Ammon's horn (tissue), 1 donor: Measurements from ENCODE around the gene GAREM1.
A peak's percentile ranks its signal among the peaks of the same experiment; 100 is the strongest.
"Not testable (repeated sequence)": the region's sequence is repeated elsewhere in the genome, so short reads cannot be mapped to it uniquely, and the experiment has no call there.

ENCODE experiments used
- DNase-seq: peaks from one replicate; pipeline ENCODE4 v3.0.0-alpha.2; 2016; ENCODE audit warnings: low spot score

Gene GAREM1

DNA sequence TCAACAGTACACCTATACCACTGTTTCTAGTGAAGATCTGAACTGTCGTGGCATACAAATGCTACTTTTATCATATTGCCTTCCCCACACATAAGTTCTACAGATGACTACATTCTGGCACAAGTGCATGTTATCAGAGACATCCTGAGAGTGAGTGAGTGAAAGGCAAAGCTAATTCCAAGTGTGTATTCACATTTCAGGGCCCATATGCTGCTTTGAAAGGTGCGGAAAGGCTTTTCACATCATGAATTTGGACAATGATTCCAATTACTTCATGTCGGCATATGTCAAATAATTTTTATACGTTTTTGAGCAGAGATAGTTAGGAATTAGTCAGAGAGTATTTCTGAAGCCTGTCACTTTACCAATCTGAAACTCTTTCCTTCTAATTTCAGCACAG, 101.7 kb downstream of the GAREM1 start:
- DNase-seq = no peak

DNA sequence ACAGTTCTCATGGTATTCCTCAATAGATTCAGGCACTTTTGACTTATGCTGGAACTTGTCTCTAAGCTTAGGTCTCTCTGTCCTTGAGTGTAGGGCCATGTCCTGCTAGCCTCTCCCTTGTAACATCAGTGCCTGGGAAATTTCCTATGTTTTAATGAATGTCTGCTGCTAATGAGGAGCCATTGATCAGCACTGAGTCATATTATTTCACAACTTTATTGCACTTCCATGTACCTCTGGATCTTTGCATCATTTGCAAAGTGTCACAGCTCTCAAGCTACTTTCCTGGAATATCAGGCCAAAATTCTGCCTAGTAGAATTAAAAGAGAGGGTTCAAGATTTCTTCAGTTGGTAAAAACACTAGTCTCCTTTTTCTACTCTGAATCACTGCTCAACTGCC, 102.5 kb downstream of the GAREM1 start:
- DNase-seq = no peak

DNA sequence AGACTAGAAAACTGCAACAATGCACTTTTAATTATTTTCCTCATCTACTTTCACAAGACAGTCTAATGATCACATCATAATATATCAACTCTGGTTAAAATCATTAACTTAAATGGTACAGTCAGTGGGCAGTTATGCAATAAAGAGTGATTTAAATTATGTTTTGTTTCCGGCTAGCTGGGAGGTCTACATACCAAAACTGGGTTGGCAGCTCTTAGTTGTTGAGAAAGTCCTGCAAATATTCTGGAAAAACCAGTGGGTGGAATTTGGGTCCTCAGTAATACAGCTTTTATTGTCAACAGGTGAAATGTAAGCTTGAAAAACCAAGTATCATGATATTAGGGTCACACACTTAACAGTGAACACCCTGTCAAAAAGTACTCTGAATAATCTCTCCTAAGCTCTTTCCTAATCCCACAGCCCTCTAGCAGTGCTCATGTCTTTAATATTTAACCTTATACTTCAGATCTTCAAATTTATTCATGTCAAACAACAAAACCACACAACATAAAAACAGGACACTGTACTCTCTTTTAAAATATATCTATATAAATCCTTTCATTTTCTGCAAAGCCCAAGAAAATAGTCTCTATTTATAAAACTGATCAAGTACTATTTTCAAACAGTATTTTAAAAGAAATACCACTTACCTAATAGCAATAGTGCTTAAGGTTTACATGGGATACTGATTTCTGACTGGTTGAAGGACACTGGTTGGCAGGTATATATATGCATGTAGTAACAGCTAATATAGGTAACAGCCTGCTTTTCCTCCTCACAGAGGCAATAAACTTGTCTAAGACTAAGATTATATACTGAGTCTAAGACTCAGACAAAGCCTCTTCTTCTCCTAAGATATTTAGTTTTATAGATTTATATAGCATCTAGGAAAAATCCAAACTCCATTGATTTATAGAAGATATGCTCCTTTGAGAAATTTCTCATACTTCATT, 103.8 kb downstream of the GAREM1 start:
- DNase-seq = no peak

DNA sequence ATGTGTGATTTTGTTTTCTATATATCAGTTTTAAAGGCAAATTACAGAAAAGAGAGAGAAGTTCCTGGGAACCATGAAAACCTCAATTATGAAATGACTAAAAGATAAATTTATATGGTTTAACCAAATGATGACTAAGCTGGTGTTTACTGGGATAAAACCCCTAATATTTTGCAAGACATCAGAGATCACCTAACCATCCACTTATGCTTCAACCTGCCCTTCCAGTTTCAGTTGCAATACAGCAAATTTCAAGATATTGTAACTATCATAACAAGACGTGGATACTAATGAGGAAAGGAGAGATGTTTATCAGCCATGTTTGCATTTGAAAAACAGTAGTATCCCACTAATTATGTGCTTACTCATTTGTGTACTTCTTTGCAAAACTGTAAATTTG, 108.2 kb downstream of the GAREM1 start:
- DNase-seq = no peak

DNA sequence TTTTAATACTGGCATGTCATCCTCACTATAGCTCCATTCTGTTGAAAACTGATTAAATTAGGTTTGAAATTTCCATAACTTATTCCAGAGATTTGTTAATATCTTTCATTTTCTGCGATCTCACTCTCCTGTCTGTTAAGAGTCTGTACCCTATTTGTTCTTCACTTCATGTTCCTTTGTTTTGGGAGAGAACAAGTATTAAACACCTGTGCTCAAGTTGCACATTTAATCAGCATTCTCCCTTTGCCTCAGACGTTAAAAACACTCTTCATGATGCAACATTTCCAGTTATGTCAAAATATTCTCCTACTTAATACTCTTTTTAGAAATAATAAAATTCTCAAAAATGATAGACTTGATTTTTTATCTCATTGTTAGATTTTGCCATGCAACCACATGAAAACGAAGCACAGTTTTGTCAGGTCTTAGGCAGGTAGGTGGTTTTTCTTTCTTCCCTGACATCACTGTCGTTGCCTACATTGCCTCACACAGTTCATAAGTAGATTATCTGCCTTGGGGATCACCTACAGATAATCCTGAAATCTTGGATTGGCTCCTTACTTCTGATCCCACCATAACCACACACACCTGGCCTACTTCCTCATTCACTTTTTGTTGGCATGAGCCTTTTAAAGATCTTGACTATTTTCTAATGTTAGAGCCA, 109.9 kb downstream of the GAREM1 start:
- no peak for DNase-seq

DNA sequence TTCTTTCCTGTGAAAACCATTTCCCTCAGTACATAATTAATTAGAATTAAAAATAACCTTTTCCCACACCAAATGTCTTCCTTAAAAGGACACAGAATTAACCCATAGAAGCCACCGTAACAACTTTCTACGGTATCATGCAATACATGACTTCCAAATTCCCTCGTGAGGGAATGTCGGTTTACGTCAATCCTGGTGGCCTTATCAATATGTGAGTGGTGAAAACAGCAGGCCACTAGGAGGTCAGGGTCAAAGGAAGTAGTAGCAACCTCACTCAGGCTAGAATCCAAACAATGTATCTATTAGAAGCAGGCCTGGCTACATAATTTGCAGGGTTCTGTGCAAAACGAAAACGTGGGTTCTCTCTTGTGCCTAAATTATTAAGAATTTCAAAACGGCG, 112.2 kb downstream of the GAREM1 start:
- DNase-seq = no peak

DNA sequence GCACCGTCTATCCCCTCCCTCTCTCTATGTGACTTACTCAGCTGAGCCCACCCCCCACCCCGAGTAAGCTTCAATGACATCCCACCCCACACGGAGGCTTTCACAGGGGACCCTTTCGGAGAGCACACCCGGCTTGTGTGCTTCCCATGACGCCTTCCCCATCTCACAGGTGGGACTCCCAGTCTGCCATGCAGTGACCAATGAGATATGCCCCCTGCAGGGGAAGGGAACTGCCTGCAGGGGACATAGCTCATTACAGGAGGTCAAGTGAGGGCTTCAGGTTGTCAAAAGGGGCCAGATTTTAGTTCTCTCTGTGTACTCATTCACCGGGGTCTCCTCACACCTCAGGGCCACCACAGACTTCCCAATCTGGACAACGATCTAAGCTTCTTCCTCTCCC, 112.6 kb downstream of the GAREM1 start:
- DNase-seq = no peak

DNA sequence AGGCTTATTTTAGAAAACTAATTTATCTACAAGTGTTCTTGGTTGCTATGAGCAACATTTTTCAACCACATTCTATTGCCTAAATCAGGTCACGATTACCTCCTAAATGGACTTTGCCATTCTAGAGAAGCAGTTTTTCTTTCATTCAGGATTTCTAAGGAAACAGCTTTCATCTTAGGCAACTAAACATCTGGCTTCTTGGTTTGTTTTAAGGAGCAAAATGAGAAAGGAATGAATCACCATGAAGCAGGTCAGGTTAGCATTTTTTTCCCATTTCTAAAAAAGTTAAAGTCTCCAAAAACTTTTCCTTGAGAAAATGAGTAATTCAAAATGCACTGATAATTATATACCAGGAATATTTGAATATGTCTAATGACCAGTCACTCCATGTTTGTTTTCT, 114.8 kb downstream of the GAREM1 start:
- DNase-seq = no peak

DNA sequence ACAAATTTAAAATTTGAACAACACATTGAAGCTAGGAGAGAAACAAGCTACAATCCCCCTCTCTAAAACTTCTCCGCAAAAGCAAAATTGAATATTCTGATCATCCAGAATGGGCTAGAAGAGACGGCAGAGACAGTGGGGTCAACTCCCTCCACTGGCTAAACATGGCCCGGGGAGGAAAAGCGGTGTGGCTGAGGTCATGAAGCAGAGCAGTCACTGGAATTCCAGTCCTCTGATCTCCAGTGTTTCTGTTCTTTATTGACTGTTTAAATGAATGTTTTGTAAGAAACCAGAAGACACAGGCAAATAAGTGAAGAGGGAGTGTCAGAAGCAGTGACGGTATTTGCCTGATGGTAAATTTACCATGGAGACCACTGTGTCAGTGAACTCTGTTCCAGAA, 116.2 kb downstream of the GAREM1 start:
- no peak for DNase-seq

DNA sequence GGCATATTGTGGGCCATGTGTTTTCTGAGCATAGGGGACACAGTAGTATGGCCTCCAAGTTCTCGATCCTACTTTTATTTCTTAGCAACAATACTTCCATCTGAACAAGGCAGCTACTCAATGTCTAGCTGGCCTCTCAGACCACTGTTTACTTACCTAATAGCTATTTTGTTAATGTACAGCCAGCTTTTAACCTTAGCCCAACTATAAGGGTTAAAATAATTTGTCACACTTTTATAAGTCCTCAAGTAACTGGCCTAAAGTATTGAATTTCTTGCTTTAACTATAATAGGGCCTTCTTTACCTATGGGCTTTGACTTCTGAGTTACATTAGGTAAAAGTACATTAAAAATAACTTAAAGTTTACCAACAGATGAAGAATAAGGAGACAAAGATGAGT, 117.4 kb downstream of the GAREM1 start:
- DNase-seq = no peak

DNA sequence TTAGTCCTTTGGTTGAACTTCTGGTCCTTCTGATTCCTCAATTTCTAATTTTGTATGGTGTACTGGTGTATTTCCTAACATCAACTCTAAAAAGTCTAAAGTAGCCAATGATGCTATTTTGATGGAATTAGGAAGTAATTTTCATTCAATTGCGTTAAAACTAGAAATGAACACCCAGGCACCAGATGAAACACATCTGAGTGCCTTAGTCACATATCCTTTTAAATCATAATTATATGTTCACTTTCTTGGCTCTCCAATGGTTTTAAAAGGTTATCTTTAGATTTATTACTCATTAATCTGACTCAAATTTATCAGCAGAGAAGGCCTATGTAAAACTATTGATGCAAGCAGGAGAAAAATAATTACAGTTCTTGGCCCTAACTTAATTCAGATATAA, 119.7 kb downstream of the GAREM1 start:
- no peak for DNase-seq

DNA sequence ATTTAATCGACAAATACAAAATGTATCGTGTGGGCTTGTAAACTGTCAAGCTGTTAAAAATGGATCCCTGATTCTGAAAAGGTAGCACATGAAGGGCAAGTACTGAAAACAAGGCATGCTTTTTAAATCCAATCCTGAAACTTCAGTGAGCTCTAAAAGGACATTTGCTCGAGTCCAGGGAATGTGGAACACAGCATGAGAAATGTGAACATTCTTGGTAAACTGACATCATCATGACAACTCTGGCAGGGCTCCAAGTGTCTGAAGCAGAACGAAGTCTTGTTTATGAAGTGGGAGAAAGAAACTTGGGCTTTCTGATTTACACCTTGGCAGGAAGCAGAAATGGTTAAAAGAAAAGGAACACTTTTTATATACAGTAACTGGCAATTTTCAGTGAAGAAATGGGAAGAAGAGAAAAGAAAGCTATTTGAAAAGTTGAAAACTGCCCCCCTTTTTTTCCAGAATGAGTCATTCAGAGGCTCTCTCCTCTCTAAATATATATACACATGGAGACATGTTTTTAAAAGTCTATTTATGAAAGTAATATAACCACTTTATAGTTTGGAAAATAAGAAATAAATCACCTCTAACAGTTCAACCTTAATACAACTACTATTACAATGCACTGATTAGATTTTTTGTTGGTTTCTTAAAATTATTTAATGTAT, 120.8 kb downstream of the GAREM1 start:
- DNase-seq = peak; percentile 78

DNA sequence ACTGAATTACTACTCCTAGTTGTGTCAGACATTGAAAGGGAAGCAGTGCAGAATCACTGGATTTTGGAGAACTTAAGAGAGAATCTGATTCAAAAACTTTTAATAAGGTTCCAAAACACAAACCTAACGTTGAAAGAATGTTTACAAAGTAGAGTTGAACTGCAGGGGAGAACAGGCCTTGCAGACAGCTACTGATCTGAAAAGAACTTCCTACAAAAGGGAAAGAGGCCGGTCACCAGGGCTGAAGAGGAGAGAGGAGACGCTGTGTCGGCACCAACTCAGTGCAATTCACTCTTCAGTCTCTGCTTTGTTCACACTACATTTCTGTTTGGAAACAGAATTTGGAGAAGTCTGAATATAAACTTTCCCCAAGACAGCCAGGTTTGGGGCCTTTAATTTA, 124.0 kb downstream of the GAREM1 start:
- peak; percentile 75 for DNase-seq

DNA sequence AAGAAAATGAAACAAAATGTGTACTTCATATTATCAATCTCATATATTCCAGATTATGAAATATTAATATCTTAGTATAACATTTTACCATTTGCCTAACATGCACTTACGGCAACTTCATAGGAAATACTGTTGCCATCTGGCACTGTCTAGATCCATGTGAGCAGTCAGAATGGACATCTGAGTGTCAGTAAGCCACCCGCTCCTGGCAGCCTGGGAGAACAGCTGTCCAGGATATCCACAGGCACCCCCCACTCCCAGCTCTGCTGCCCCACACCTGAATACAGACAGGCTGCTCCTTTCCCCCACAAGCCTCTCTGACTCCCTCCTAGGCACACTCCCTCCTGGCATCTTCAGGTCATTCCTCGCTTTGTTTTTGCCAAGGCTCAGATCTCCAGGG, 127.0 kb downstream of the GAREM1 start:
- no peak for DNase-seq

DNA sequence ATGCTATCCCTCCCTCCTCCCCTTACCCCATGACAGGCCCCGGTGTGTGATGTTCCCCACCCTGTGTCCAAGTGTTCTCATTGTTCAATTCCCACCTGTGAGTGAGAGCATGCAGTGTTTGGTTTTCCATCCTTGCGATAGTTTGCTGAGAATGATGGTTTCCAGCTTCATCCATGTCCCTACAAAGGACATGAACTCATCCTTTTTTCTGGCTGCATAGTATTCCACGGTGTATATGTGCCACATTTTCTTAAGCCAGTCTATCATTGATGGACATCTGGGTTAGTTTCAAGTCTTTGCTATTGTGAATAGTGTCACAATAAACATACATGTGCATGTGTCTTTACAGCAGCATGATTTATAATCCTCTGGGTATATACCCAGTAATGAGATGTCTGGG, 129.6 kb downstream of the GAREM1 start:
- DNase-seq = not testable (repeated sequence)

DNA sequence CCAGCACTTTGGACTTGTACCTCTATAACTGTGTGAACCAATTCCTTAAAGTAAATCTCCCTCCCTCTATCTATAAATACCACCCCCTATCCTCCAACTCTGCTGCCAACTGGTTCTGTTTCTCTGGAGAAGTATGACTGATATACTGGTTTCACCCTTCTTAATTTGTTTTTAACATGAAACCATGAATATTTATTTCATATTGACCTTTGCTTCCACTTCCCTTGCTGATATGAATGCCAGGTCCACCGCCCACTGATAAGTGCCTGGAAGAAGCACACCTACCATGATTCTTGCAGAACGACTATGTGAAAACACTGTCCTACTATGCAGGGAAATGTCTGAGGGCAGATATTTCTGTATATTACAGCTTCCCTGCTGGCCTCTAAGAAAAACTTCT, 131.6 kb downstream of the GAREM1 start:
- no peak for DNase-seq

DNA sequence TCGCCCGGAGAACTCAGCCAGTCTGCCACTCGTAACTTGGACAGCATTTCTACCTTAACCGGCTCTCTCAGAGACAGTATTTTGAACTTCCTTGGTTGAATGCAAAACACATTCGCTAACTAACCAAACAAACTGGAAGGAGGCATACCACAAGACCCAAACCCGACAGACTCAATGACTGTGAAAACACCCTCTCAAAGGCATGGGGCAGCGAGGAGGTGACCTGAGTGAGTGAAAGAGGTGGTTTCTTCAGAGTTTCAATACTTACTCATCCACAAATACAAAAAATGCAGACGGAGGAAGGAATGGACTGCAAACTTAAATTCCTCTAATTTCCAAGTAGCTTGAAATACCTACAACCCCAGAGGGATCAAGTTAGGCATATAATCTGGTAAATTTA, 132.9 kb downstream of the GAREM1 start:
- no peak for DNase-seq

DNA sequence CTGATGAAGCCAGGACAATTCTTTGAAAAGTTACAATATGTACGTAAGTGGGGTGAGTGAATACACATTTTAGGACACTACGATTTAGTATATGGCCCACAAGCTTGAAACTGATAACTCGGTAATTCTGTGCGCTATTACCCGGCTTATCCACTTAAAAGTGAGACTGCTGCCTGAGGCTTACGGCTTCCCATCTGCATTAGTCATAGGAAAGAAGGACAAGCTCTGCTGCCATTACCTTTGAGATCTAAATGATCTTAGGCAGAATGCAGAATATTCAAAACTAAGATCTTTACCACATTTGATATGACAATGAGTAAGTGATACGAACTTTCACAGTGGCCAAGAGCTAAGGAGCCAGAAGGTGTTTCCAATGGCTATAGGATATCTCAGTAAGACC, 133.3 kb downstream of the GAREM1 start:
- no peak for DNase-seq

DNA sequence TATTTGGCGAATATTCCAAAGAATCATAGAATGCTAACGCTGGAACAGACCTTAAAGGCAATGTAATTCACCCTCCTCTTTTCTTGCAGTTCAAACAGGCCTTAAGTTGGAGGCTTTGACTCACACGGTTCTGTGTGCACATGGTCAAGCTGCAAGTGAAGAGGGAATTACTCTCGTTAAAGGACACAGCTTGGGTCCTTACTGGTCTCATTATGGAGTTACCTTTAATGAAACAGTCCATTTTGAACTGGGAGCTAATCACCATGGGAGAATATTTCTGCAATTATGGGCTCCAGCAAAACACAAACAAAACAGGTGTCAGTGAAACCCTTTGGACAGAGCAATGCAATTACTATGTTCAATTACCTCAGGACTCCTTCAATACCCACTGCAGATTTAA, 135.5 kb downstream of the GAREM1 start:
- DNase-seq = no peak

DNA sequence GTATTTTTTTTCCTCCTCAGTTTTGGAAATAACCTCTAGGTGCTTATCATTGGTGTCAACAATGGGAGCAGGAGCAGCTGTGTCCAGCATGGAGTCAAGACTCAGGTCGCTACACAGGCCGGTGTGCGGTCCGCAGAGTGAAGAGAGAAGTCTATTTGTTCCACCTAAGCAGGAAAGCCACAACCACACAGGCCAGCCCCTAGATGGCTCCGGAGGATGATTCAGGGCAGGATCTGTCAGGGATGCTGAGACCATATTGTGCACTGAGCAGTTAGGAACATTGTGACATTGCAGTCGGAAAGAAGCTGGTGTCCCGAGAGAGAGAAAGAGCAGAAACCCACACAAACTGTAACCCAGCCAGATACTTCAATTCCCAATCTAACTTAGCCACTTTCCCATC, 136.9 kb downstream of the GAREM1 start:
- DNase-seq = peak; percentile 74

DNA sequence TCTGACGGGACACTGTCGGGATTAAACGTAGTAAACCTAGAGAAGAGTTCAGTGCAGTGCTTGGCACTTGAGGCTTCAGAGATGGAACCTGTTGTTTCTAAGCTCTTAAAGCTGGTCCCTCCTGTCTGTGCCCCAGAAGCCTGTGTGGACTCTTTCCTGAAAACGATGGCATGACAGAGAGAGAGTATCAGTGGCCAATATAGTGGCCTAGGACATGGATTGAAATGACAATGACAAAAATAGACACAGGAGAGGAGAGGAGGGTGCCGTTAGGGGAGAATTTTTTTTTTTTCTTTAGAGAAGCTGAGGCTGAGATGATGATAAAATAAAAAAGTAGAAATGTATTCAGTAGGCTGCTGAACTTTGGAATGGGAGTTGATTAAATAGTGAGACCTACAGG, 138.0 kb downstream of the GAREM1 start:
- no peak for DNase-seq

DNA sequence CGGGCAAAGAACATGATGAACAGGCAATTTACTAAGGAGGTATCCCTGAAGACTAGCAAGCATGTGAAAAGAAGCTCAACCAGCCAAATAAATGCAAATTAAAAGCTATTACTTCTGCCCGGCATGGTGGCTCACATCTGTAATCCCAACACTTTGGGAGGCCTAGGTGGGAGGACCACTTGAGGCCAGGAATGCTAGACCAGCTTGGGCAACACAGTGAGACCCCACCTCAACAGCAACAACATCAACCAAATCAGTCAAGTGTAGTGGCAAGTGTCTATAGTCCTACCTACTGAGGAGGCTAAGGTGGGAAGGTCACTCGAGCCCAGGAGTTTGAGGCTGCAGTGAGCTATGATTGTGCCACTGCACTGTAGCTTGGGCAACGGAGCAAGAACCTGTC, 141.7 kb downstream of the GAREM1 start:
- no peak for DNase-seq

DNA sequence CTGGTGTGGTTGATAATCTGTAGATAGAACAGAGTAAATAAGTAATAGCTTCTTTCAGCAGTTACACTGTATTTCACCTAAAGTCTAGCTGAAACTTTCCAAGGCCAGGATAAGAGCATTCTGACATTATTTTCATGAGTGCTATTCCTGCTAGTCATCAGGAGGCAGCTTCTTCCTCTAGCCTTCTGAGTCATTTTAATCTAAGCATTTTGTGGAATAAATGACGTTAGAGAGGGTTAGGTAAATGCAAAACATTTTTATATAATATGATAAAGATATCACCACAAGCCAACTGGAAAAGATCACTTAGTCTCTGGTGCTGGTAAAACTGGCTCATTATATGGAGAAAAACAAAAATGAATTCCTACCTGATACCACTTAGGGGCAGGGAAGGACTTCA, 142.3 kb downstream of the GAREM1 start:
- no peak for DNase-seq
